Activated effector memory CD4-positive, alpha-beta T cell treated with Interleukin-2 at 50 U/mL for 16 hours (primary cell): ENCODE results near the gene ARL4C.
"Not testable (repeated sequence)": the region's sequence is repeated elsewhere in the genome, so short reads cannot be mapped to it uniquely, and the experiment has no call there.

Experiments
- DNase-seq: peaks from one replicate; pipeline ENCODE4 v3.0.0-alpha.2; 2020

Gene ARL4C

GRCh38 chr2:234469972-234470371 lies 26.9 kb downstream of the ARL4C start:
- DNase-seq: no peak

GRCh38 chr2:234469251-234469845 lies 27.5 kb downstream of the ARL4C start:
- no peak for DNase-seq

GRCh38 chr2:234468503-234468902 lies 28.4 kb downstream of the ARL4C start:
- no peak for DNase-seq

- no peak for DNase-seq
These were observed 29.6 kb downstream of the ARL4C start for GRCh38 chr2:234467289-234467688.

GRCh38 chr2:234464291-234464645 lies 32.6 kb downstream of the ARL4C start:
- no peak for DNase-seq

GRCh38 chr2:234463626-234464290 lies 33.1 kb downstream of the ARL4C start:
- peak; percentile 72 for DNase-seq

- DNase-seq: no peak
These were observed 34.5 kb downstream of the ARL4C start for GRCh38 chr2:234462218-234462992.

- DNase-seq: peak; percentile 13
These were observed 37.4 kb downstream of the ARL4C start for GRCh38 chr2:234459401-234460009.

GRCh38 chr2:234458466-234458865 lies 38.4 kb downstream of the ARL4C start:
- DNase-seq: no peak

GRCh38 chr2:234457421-234457820 lies 39.5 kb downstream of the ARL4C start:
- DNase-seq: no peak

- DNase-seq: not testable (repeated sequence)
These were observed 41.6 kb downstream of the ARL4C start for GRCh38 chr2:234455246-234455645.

GRCh38 chr2:234454433-234454832 lies 42.4 kb downstream of the ARL4C start:
- no peak for DNase-seq

- DNase-seq: no peak
These were observed 43.7 kb downstream of the ARL4C start for GRCh38 chr2:234453216-234453615.

GRCh38 chr2:234451852-234452625 lies 44.8 kb downstream of the ARL4C start:
- no peak for DNase-seq

GRCh38 chr2:234451242-234451641 lies 45.6 kb downstream of the ARL4C start:
- no peak for DNase-seq

GRCh38 chr2:234450431-234451124 lies 46.3 kb downstream of the ARL4C start:
- no peak for DNase-seq

GRCh38 chr2:234448506-234449184 lies 48.2 kb downstream of the ARL4C start:
- no peak for DNase-seq

- DNase-seq: no peak
These were observed 48.9 kb downstream of the ARL4C start for GRCh38 chr2:234447963-234448362.

- no peak for DNase-seq
These were observed 49.7 kb downstream of the ARL4C start for GRCh38 chr2:234447189-234447588.

GRCh38 chr2:234446404-234447076 lies 50.3 kb downstream of the ARL4C start:
- DNase-seq: peak; percentile 78

- DNase-seq: peak; percentile 31
These were observed 52.0 kb downstream of the ARL4C start for GRCh38 chr2:234444893-234445292.
